Astrocyte (in vitro differentiated cells and primary cell): ENCODE measurements around the gene LATS2. TPM values are rescaled to one million over a fixed set of nuclear protein-coding genes. Genes with fewer than 3 reads are reported as not detected.

ENCODE experiments used
- DNase-seq: peaks from one replicate; pipeline ENCODE4 v3.0.0-alpha.2; 2010; ENCODE audit warnings: low read depth
- FAIRE-seq: peaks from 2 replicates; lab custom pipeline; 2011; peaks lifted over from hg19 to GRCh38; lab: Jason Lieb, UNC
- H2AFZ ChIP-seq: 2 replicates; pipeline ENCODE4 v1.6.0; 2012; ENCODE audit warnings: low read depth, low read length, inconsistent platforms
- H3K27ac ChIP-seq: 2 replicates; pipeline ENCODE4 v1.5.1; 2011; ENCODE audit warnings: low read depth, low read length, inconsistent platforms
- H3K27me3 ChIP-seq: 2 replicates; pipeline ENCODE4 v1.6.0; 2011; ENCODE audit warnings: low read length, inconsistent platforms; ENCODE audit not compliant: insufficient read depth
- H3K36me3 ChIP-seq: 2 replicates; pipeline ENCODE4 v1.5.1; 2011; ENCODE audit warnings: low read length, inconsistent platforms; ENCODE audit not compliant: insufficient read depth
- H3K4me1 ChIP-seq: 2 replicates; pipeline ENCODE4 v1.5.1; 2011; ENCODE audit warnings: low read length, inconsistent platforms; ENCODE audit not compliant: insufficient read depth
- H3K4me2 ChIP-seq: 2 replicates; pipeline ENCODE4 v1.6.0; 2012; ENCODE audit warnings: low read length, inconsistent platforms
- H3K4me3 ChIP-seq: 2 replicates; pipeline ENCODE4 v1.5.1; 2011; ENCODE audit warnings: low read depth, mild to moderate bottlenecking, low read length, inconsistent platforms; ENCODE audit not compliant: insufficient read depth
- H3K79me2 ChIP-seq: 2 replicates; pipeline ENCODE4 v1.6.0; 2012; ENCODE audit warnings: mild to moderate bottlenecking, low read length, inconsistent platforms; ENCODE audit not compliant: insufficient read depth
- H3K9ac ChIP-seq: 2 replicates; pipeline ENCODE4 v1.6.0; 2012; ENCODE audit warnings: mild to moderate bottlenecking, low read length, inconsistent platforms
- H3K9me3 ChIP-seq: 2 replicates; pipeline ENCODE4 v1.5.1; 2012; ENCODE audit warnings: low read depth, mild to moderate bottlenecking, low read length, inconsistent platforms; ENCODE audit not compliant: insufficient read depth
- H4K20me1 ChIP-seq: 2 replicates; pipeline ENCODE4 v1.6.0; 2012; ENCODE audit warnings: low read length, inconsistent platforms; ENCODE audit not compliant: insufficient read depth
- H3K27ac Mint-ChIP-seq: one replicate; pipeline ENCODE4 v1.8.0; 2021; ENCODE audit warnings: mild to moderate bottlenecking, mixed read lengths; ENCODE audit not compliant: unreplicated experiment
- H3K27me3 Mint-ChIP-seq: one replicate; pipeline ENCODE4 v1.8.0; 2021; ENCODE audit warnings: low read depth, mixed read lengths; ENCODE audit not compliant: unreplicated experiment
- H3K36me3 Mint-ChIP-seq: one replicate; pipeline ENCODE4 v1.8.0; 2021; ENCODE audit warnings: low read depth, mixed read lengths; ENCODE audit not compliant: unreplicated experiment
- H3K4me1 Mint-ChIP-seq: one replicate; pipeline ENCODE4 v1.8.0; 2021; ENCODE audit warnings: low read depth, mixed read lengths; ENCODE audit not compliant: unreplicated experiment
- H3K4me3 Mint-ChIP-seq: one replicate; pipeline ENCODE4 v1.8.0; 2021; ENCODE audit warnings: mild to moderate bottlenecking, moderate library complexity, mixed read lengths; ENCODE audit not compliant: unreplicated experiment
- H3K9me3 Mint-ChIP-seq: one replicate; pipeline ENCODE4 v1.8.0; 2021; ENCODE audit warnings: mild to moderate bottlenecking, mixed read lengths; ENCODE audit not compliant: unreplicated experiment
- EZH2 ChIP-seq: IDR thresholded peaks from 2 replicates; pipeline ENCODE4 v1.6.1; 2012; ENCODE audit warnings: mild to moderate bottlenecking, low read length, inconsistent platforms; ENCODE audit not compliant: insufficient read depth
- total RNA-seq: library from RNA; stranded (reverse); gene quantifications from 2 replicates; pipeline ENCODE4 v1.2.1, GENCODE V29; 2021
- TF ChIP-seq, protein P1 (sequence below): IDR thresholded peaks from 2 replicates; pipeline ENCODE4 v1.5.1; 2011; ENCODE audit warnings: low read depth, mild to moderate bottlenecking, inconsistent platforms, low read length, moderate library complexity; ENCODE audit not compliant: insufficient read depth

Gene LATS2
- total RNA-seq, 1 donor from 2014 or later, result 46.7 TPM

- TF ChIP-seq, protein P1, sequence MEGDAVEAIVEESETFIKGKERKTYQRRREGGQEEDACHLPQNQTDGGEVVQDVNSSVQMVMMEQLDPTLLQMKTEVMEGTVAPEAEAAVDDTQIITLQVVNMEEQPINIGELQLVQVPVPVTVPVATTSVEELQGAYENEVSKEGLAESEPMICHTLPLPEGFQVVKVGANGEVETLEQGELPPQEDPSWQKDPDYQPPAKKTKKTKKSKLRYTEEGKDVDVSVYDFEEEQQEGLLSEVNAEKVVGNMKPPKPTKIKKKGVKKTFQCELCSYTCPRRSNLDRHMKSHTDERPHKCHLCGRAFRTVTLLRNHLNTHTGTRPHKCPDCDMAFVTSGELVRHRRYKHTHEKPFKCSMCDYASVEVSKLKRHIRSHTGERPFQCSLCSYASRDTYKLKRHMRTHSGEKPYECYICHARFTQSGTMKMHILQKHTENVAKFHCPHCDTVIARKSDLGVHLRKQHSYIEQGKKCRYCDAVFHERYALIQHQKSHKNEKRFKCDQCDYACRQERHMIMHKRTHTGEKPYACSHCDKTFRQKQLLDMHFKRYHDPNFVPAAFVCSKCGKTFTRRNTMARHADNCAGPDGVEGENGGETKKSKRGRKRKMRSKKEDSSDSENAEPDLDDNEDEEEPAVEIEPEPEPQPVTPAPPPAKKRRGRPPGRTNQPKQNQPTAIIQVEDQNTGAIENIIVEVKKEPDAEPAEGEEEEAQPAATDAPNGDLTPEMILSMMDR, result no peak
- no peak for TF ChIP-seq EZH2
- H3K27ac ChIP-seq, result no peak overlapping the region
- H2AFZ ChIP-seq, result no peak overlapping the region
- Mint-ChIP-seq H3K36me3 (no peaks in the 10 kb centered on the region), H3K27me3 (no peaks in the 10 kb centered on the region), H3K27ac (no peak overlapping the region), H3K4me3 (no peak overlapping the region), H3K9me3 (no peaks in the 10 kb centered on the region), H3K4me1 (peaks cover 3% of the 10 kb centered on the region)
- H3K4me1 ChIP-seq, result no peaks in the 10 kb centered on the region
- H3K4me3 ChIP-seq, result no peak overlapping the region
- H3K4me2 ChIP-seq, result no peak overlapping the region
- no peaks in the 10 kb centered on the region for H3K36me3 ChIP-seq
- FAIRE-seq (no peak), DNase-seq (no peak)
- H3K9ac ChIP-seq, result no peak overlapping the region
- H3K79me2 ChIP-seq, result no peaks in the 10 kb centered on the region
- H4K20me1 ChIP-seq, result no peaks in the 10 kb centered on the region
- no peaks in the 10 kb centered on the region for H3K27me3 ChIP-seq
- no peaks in the 10 kb centered on the region for H3K9me3 ChIP-seq
These were observed 38.8 kb upstream of the LATS2 start for GRCh38 chr13:21100211-21100610.

DNA sequence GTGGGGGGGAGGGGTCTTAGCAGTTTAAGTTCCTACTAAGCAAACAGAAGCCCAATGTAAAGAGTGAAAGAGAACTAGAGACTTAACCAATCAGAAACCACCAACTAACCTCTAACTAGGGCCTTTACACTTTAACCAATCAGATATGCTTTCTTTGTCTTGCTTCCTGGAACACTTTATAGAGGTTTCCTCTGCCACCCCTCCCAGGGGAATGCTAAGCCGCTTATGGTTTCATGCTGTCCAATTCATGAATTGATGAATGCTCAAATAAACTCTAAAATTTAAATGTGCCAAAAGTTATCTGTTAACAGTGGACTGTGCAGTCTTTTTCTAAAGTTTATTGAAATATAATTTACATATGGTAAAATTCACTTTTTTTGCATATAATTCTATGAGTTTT, 33.9 kb upstream of the LATS2 start:
- TF ChIP-seq, protein P1, result no peak
- TF ChIP-seq EZH2, result no peak
- Histone ChIP-seq H3K4me2 (no peak overlapping the region), H3K4me3 (no peak overlapping the region), H3K27me3 (no peaks in the 10 kb centered on the region), H3K36me3 (no peaks in the 10 kb centered on the region), H2AFZ (no peak overlapping the region), H3K9me3 (no peaks in the 10 kb centered on the region), H3K79me2 (no peaks in the 10 kb centered on the region), H3K9ac (no peak overlapping the region), H4K20me1 (no peaks in the 10 kb centered on the region), H3K4me1 (no peaks in the 10 kb centered on the region), H3K27ac (no peak overlapping the region)
- Mint-ChIP-seq H3K4me3 (no peak overlapping the region), H3K27ac (no peak overlapping the region), H3K4me1 (no peaks in the 10 kb centered on the region), H3K9me3 (no peaks in the 10 kb centered on the region), H3K36me3 (no peaks in the 10 kb centered on the region), H3K27me3 (no peaks in the 10 kb centered on the region)
- FAIRE-seq (no peak), DNase-seq (no peak)

- H3K27ac ChIP-seq, result no peak overlapping the region
- H2AFZ ChIP-seq, result no peak overlapping the region
- H3K9me3 Mint-ChIP-seq, result no peaks in the 10 kb centered on the region
- H3K36me3 Mint-ChIP-seq, result no peaks in the 10 kb centered on the region
- H3K36me3 ChIP-seq, result no peaks in the 10 kb centered on the region
- DNase-seq, result no peak
- no peaks in the 10 kb centered on the region for H3K79me2 ChIP-seq
- no peak overlapping the region for H3K4me2 ChIP-seq
- H3K9ac ChIP-seq, result no peak overlapping the region
- H3K4me1 ChIP-seq, result no peaks in the 10 kb centered on the region
- peaks cover 6% of the 10 kb centered on the region for H3K4me1 Mint-ChIP-seq
- FAIRE-seq, result no peak
- H4K20me1 ChIP-seq, result no peaks in the 10 kb centered on the region
- H3K4me3 ChIP-seq, result no peak overlapping the region
- H3K27me3 ChIP-seq, result no peaks in the 10 kb centered on the region
- no peaks in the 10 kb centered on the region for H3K9me3 ChIP-seq
- H3K27me3 Mint-ChIP-seq, result no peaks in the 10 kb centered on the region
- TF ChIP-seq, protein P1, result no peak
- no peak for TF ChIP-seq EZH2
- no peak overlapping the region for H3K27ac Mint-ChIP-seq
- H3K4me3 Mint-ChIP-seq, result no peak overlapping the region
These were observed 28.4 kb upstream of the LATS2 start for GRCh38 chr13:21089830-21090229.
